ENCODE data around the gene HOGA1.
"Not testable (repeated sequence)": the region's sequence is repeated elsewhere in the genome, so short reads cannot be mapped to it uniquely, and the experiment has no call there.

Gene HOGA1

DNA sequence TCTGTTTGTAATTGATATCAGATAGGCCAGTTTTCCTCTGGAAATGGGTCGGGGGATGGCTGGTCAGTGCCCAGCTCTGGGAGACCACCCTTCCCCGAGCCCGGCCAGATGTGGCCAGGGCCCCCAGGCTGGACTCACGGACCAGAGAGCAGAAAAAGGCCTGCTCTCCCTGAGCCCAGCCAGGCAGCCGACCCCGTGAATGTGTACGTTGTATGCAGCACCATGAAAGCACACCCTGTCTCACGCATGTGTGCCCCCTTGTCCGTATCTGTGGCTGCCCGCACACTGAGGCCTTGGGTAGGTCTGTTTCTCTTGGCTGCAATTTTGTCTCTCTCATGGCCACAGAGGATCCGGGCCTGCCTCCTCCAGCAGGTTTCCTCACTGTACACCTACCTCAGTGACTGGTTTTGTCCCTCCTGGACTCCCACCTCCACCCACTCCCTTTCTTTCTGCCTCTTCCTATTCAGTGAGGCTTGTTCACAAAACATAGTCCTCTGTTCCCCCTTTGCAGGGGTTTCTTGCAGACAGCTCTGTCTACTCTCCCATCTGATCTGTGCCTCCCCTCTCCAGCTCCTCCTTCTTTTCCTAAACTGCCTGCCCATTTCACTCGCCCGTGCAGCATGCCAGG lies 35.2 kb upstream of the HOGA1 start:
- no peak overlapping the region for H3K4me3 ChIP-seq (ENCODE audit: insufficient read length, low read depth)
- peaks cover 16% of the 10 kb centered on the region for H3K4me1 ChIP-seq (ENCODE audit: insufficient read depth, insufficient read length)
- peaks cover 3% of the 10 kb centered on the region for H3K36me3 ChIP-seq (ENCODE audit: insufficient read depth, insufficient read length, low read length)
- H3K27me3 ChIP-seq (ENCODE audit: insufficient read depth, insufficient read length) = no peaks in the 10 kb centered on the region
- no peak for DNase-seq (ENCODE audit: low read depth, low spot score)
- TF ChIP-seq YY1 (IDR thresholded peaks at IDR 0.05; ENCODE audit: insufficient read depth, insufficient read length) (no peak), ZNF274 (IDR thresholded peaks at IDR 0.05; ENCODE audit: low read depth, low read length) (no peak), SUZ12 (IDR thresholded peaks at IDR 0.05; ENCODE audit: extremely low read depth, insufficient read depth, insufficient read length) (no peak)
- H3K9ac ChIP-seq (ENCODE audit: insufficient read length, low read depth) = no peak overlapping the region
- H3K9me3 ChIP-seq (ENCODE audit: insufficient read depth, low read length) = no peaks in the 10 kb centered on the region

- Histone ChIP-seq H3K9ac (ENCODE audit: insufficient read length, low read depth) (peak overlapping the region; percentile 26), H3K9me3 (ENCODE audit: insufficient read depth, low read length) (no peaks in the 10 kb centered on the region), H3K36me3 (ENCODE audit: insufficient read depth, insufficient read length, low read length) (peaks cover 3% of the 10 kb centered on the region), H3K4me3 (ENCODE audit: insufficient read length, low read depth) (no peak overlapping the region), H3K4me1 (ENCODE audit: insufficient read depth, insufficient read length) (peaks cover 16% of the 10 kb centered on the region), H3K27me3 (ENCODE audit: insufficient read depth, insufficient read length) (no peaks in the 10 kb centered on the region)
- TF ChIP-seq ZNF274 (IDR thresholded peaks at IDR 0.05; ENCODE audit: low read depth, low read length) = no peak
- no peak for TF ChIP-seq SUZ12 (IDR thresholded peaks at IDR 0.05; ENCODE audit: extremely low read depth, insufficient read depth, insufficient read length)
- no peak for TF ChIP-seq YY1 (IDR thresholded peaks at IDR 0.05; ENCODE audit: insufficient read depth, insufficient read length)
- DNase-seq (ENCODE audit: low read depth, low spot score) = no peak
Measured at GRCh38 chr10:97549587-97550322, 34.4 kb upstream of the HOGA1 start.

DNA sequence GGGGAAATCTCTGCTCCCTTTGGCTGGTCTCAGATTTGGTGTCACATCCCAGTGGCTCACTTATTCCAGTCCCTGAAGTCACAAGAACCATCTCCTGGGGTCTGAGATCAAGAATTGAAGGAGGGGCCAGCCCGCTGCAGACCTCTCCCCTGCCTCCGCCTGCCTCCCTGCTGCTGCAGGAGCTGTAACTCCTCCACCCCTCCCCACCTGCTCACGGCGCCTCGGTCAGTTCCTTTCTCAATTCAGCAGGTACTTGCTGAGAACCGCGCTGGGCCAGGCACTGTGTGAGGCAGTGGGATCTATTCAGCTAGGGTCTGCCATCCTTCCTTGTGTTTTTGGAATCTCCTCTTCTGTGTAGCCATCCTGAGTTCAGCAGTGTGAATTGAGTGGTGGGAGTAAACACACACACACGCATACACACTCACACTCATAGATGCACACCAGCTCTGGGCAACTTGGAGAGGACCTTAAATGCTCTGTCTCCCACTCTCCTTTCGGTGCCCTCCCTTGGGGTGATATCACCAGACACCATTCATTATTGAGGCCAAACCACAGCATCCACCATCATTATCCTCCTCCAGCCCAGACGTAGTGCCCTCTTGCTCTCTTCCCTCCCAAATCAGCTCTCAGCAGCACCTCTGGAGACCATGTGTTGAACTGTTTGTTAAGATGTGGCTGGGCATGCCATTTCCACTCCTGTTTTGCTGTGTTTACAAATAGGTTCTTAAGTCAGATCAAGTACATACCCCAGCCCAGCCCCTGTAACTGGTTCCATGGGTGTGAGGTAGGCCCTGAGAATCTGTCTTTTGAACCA lies 33.6 kb upstream of the HOGA1 start:
- no peak overlapping the region for H3K4me3 ChIP-seq (ENCODE audit: insufficient read length, low read depth)
- no peak for DNase-seq (ENCODE audit: low read depth, low spot score)
- no peaks in the 10 kb centered on the region for H3K27me3 ChIP-seq (ENCODE audit: insufficient read depth, insufficient read length)
- 0 out of 2 replicates have a peak, but pooled peaks cover 8% of the 10 kb centered on the region for H3K9me3 ChIP-seq (ENCODE audit: insufficient read depth, low read length)
- TF ChIP-seq YY1 (IDR thresholded peaks at IDR 0.05; ENCODE audit: insufficient read depth, insufficient read length) (no peak), SUZ12 (IDR thresholded peaks at IDR 0.05; ENCODE audit: extremely low read depth, insufficient read depth, insufficient read length) (no peak), ZNF274 (IDR thresholded peaks at IDR 0.05; ENCODE audit: low read depth, low read length) (no peak)
- peak overlapping the region; percentile 56 for H3K9ac ChIP-seq (ENCODE audit: insufficient read length, low read depth)
- H3K4me1 ChIP-seq (ENCODE audit: insufficient read depth, insufficient read length) = peaks cover 16% of the 10 kb centered on the region
- peaks cover 3% of the 10 kb centered on the region for H3K36me3 ChIP-seq (ENCODE audit: insufficient read depth, insufficient read length, low read length)

- Histone ChIP-seq H3K4me3 (ENCODE audit: insufficient read length, low read depth) (no peak overlapping the region), H3K36me3 (ENCODE audit: insufficient read depth, insufficient read length, low read length) (peaks cover 3% of the 10 kb centered on the region), H3K4me1 (ENCODE audit: insufficient read depth, insufficient read length) (peaks cover 16% of the 10 kb centered on the region), H3K9ac (ENCODE audit: insufficient read length, low read depth) (no peak overlapping the region), H3K9me3 (ENCODE audit: insufficient read depth, low read length) (peaks cover 8% of the 10 kb centered on the region; the same call in 1 of the 2 replicates), H3K27me3 (ENCODE audit: insufficient read depth, insufficient read length) (no peaks in the 10 kb centered on the region)
- TF ChIP-seq ZNF274 (IDR thresholded peaks at IDR 0.05; ENCODE audit: low read depth, low read length) (no peak), SUZ12 (IDR thresholded peaks at IDR 0.05; ENCODE audit: extremely low read depth, insufficient read depth, insufficient read length) (no peak), YY1 (IDR thresholded peaks at IDR 0.05; ENCODE audit: insufficient read depth, insufficient read length) (no peak)
- no peak for DNase-seq (ENCODE audit: low read depth, low spot score)
Measured at GRCh38 chr10:97551271-97551670, 32.9 kb upstream of the HOGA1 start.

- TF ChIP-seq YY1 (IDR thresholded peaks at IDR 0.05; ENCODE audit: insufficient read depth, insufficient read length) (no peak), SUZ12 (IDR thresholded peaks at IDR 0.05; ENCODE audit: extremely low read depth, insufficient read depth, insufficient read length) (no peak)
- no peak for DNase-seq (ENCODE audit: low read depth, low spot score)
- Histone ChIP-seq H3K4me1 (ENCODE audit: insufficient read depth, insufficient read length) (peaks cover 11% of the 10 kb centered on the region), H3K9me3 (ENCODE audit: insufficient read depth, low read length) (peaks cover 8% of the 10 kb centered on the region; the same call in 1 of the 2 replicates), H3K36me3 (ENCODE audit: insufficient read depth, insufficient read length, low read length) (peaks cover 3% of the 10 kb centered on the region), H3K27me3 (ENCODE audit: insufficient read depth, insufficient read length) (no peaks in the 10 kb centered on the region), H3K9ac (ENCODE audit: insufficient read length, low read depth) (no peak overlapping the region), H3K4me3 (ENCODE audit: insufficient read length, low read depth) (no peak overlapping the region)
Measured at GRCh38 chr10:97553575-97554031, 30.6 kb upstream of the HOGA1 start.

DNA sequence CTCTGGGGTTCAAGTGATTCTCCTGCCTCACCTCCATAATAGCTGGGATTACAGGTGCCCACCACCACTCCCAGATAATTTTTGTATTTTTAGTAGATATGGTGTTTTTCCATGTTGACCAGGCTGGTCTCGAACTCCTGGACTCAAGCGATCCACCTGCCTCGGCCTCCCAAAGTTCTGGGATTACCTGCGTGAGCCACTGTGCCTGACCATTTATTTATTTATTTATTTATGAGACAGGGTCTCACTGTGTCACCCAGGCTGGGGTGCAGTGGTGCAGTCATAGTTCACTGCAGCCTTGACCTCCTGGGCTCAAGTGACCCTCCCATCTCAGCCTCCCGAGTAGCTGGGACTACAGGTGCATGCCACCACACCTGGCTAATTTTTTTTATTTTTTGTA lies 29.9 kb upstream of the HOGA1 start:
- not testable (repeated sequence) for H3K36me3 ChIP-seq (ENCODE audit: insufficient read depth, insufficient read length, low read length); H3K27me3 ChIP-seq (ENCODE audit: insufficient read depth, insufficient read length); H3K9me3 ChIP-seq (ENCODE audit: insufficient read depth, low read length); H3K9ac ChIP-seq (ENCODE audit: insufficient read length, low read depth); H3K4me3 ChIP-seq (ENCODE audit: insufficient read length, low read depth); DNase-seq (ENCODE audit: low read depth, low spot score)
- peaks cover 11% of the 10 kb centered on the region for H3K4me1 ChIP-seq (ENCODE audit: insufficient read depth, insufficient read length)

GRCh38 chr10:97555541-97555940 lies 28.6 kb upstream of the HOGA1 start:
- not testable (repeated sequence) for H3K27me3 ChIP-seq (ENCODE audit: insufficient read depth, insufficient read length); H3K36me3 ChIP-seq (ENCODE audit: insufficient read depth, insufficient read length, low read length); DNase-seq (ENCODE audit: low read depth, low spot score); H3K4me1 ChIP-seq (ENCODE audit: insufficient read depth, insufficient read length); H3K4me3 ChIP-seq (ENCODE audit: insufficient read length, low read depth); H3K9ac ChIP-seq (ENCODE audit: insufficient read length, low read depth); H3K9me3 ChIP-seq (ENCODE audit: insufficient read depth, low read length)

- DNase-seq (ENCODE audit: low read depth, low spot score); H3K9ac ChIP-seq (ENCODE audit: insufficient read length, low read depth); H3K4me1 ChIP-seq (ENCODE audit: insufficient read depth, insufficient read length); H3K36me3 ChIP-seq (ENCODE audit: insufficient read depth, insufficient read length, low read length); H3K27me3 ChIP-seq (ENCODE audit: insufficient read depth, insufficient read length); H3K4me3 ChIP-seq (ENCODE audit: insufficient read length, low read depth); H3K9me3 ChIP-seq (ENCODE audit: insufficient read depth, low read length): not testable (repeated sequence)
Measured at GRCh38 chr10:97560731-97561381, 23.3 kb upstream of the HOGA1 start.

- H3K4me1 ChIP-seq (ENCODE audit: insufficient read depth, insufficient read length); H3K36me3 ChIP-seq (ENCODE audit: insufficient read depth, insufficient read length, low read length); H3K27me3 ChIP-seq (ENCODE audit: insufficient read depth, insufficient read length); H3K9me3 ChIP-seq (ENCODE audit: insufficient read depth, low read length); H3K9ac ChIP-seq (ENCODE audit: insufficient read length, low read depth); H3K4me3 ChIP-seq (ENCODE audit: insufficient read length, low read depth); DNase-seq (ENCODE audit: low read depth, low spot score): not testable (repeated sequence)
Measured at GRCh38 chr10:97561386-97562077, 22.7 kb upstream of the HOGA1 start.

Data from NT2/D1 (cell line).